ENCODE results near the gene CITED2. TPM values are rescaled to one million over a fixed set of nuclear protein-coding genes. Genes with fewer than 3 reads are reported as not detected.

Gene CITED2
- total RNA-seq, 1 experiment from 2014 or later = 54.0 TPM

GRCh38 chr6:139354189-139354588, 20.3 kb downstream of the CITED2 start:
- Histone ChIP-seq H3K4me3 (no peak overlapping the region), H3K4me1 (replicated peaks; ENCODE audit: insufficient read depth) (peaks cover 10% of the 10 kb centered on the region), H2AFZ (no peak overlapping the region), H3K79me2 (ENCODE audit: low read depth) (no peaks in the 10 kb centered on the region), H4K20me1 (ENCODE audit: insufficient read depth) (no peaks in the 10 kb centered on the region), H3K27ac (no peak overlapping the region), H3K4me2 (no peak overlapping the region), H3K9me2 (ENCODE audit: insufficient read depth) (0 out of 2 replicates have a peak, but pooled peaks cover 4% of the 10 kb centered on the region), H3K27me3 (ENCODE audit: insufficient read depth, low read depth) (no peaks in the 10 kb centered on the region), H3K36me3 (ENCODE audit: low read depth) (no peaks in the 10 kb centered on the region), H3F3A (ENCODE audit: insufficient read depth, low read depth) (0 out of 2 replicates have a peak, but pooled peaks cover 3% of the 10 kb centered on the region), H3K9me3 (ENCODE audit: insufficient read depth, low read depth) (no peaks in the 10 kb centered on the region)
- CTCF ChIA-PET = interaction anchor here (0.6 kb wide), 1 partner anchor 1126 kb away, joined by 7 read pairs; no protein-coding TSS in a partner anchor
- POLR2A ChIA-PET (ENCODE audit: unreplicated experiment) = no interaction called here
- no peak for TF ChIP-seq EZH2 (IDR thresholded peaks at IDR 0.05; ENCODE audit: low read depth)
- TF ChIP-seq CTCF (conservative IDR thresholded peaks at IDR 0.05) = no peak
- no TSS peak for BruUV-seq (replicated peaks)
- intact Hi-C loops (cut with micrococcal nuclease; ENCODE audit: unreplicated experiment) = no loop called here
- no peak for DNase-seq

GRCh38 chr6:139349464-139350020, 24.9 kb downstream of the CITED2 start:
- DNase-seq = peak; percentile 5 to 87
- no TSS peak for BruUV-seq (replicated peaks)
- H3K27me3 ChIP-seq (ENCODE audit: insufficient read depth, low read depth) = no peaks in the 10 kb centered on the region
- no peaks in the 10 kb centered on the region for H4K20me1 ChIP-seq (ENCODE audit: insufficient read depth)
- H2AFZ ChIP-seq = peak overlapping the region; percentile 18
- ChIA-PET CTCF (no interaction called here), POLR2A (ENCODE audit: unreplicated experiment) (interaction anchor here (0.7 kb wide), 1 partner anchor 1375 kb away, joined by 5 read pairs; no protein-coding TSS in a partner anchor)
- H3K4me1 ChIP-seq (replicated peaks; ENCODE audit: insufficient read depth) = peaks cover 19% of the 10 kb centered on the region
- no peaks in the 10 kb centered on the region for H3K36me3 ChIP-seq (ENCODE audit: low read depth)
- 0 out of 2 replicates have a peak, but pooled peaks cover 4% of the 10 kb centered on the region for H3K9me2 ChIP-seq (ENCODE audit: insufficient read depth)
- H3K27ac ChIP-seq = 0 out of 2 replicates have a peak overlapping the region, but pooled peaks have one; percentile 10
- H3F3A ChIP-seq (ENCODE audit: insufficient read depth, low read depth) = 0 out of 2 replicates have a peak, but pooled peaks cover 3% of the 10 kb centered on the region
- no peak for TF ChIP-seq CTCF (conservative IDR thresholded peaks at IDR 0.05)
- no peak for TF ChIP-seq EZH2 (IDR thresholded peaks at IDR 0.05; ENCODE audit: low read depth)
- peak overlapping the region; percentile 15 for H3K4me2 ChIP-seq
- H3K79me2 ChIP-seq (ENCODE audit: low read depth) = no peaks in the 10 kb centered on the region
- intact Hi-C loops (cut with micrococcal nuclease; ENCODE audit: unreplicated experiment) = no loop called here
- H3K9me3 ChIP-seq (ENCODE audit: insufficient read depth, low read depth) = no peaks in the 10 kb centered on the region
- no peak overlapping the region for H3K4me3 ChIP-seq

- Histone ChIP-seq H3K9me3 (ENCODE audit: insufficient read depth, low read depth) (no peaks in the 10 kb centered on the region), H3K4me3 (no peak overlapping the region), H3F3A (ENCODE audit: insufficient read depth, low read depth) (0 out of 2 replicates have a peak, but pooled peaks cover 3% of the 10 kb centered on the region), H3K9me2 (ENCODE audit: insufficient read depth) (no peaks in the 10 kb centered on the region), H3K27ac (no peak overlapping the region), H3K27me3 (ENCODE audit: insufficient read depth, low read depth) (no peaks in the 10 kb centered on the region), H4K20me1 (ENCODE audit: insufficient read depth) (no peaks in the 10 kb centered on the region), H3K4me2 (no peak overlapping the region), H3K36me3 (ENCODE audit: low read depth) (no peaks in the 10 kb centered on the region), H2AFZ (no peak overlapping the region), H3K79me2 (ENCODE audit: low read depth) (no peaks in the 10 kb centered on the region), H3K4me1 (replicated peaks; ENCODE audit: insufficient read depth) (peaks cover 41% of the 10 kb centered on the region)
- no peak for TF ChIP-seq CTCF (conservative IDR thresholded peaks at IDR 0.05)
- no peak for TF ChIP-seq EZH2 (IDR thresholded peaks at IDR 0.05; ENCODE audit: low read depth)
- ChIA-PET CTCF (no interaction called here), POLR2A (ENCODE audit: unreplicated experiment) (no interaction called here)
- BruUV-seq (replicated peaks) = no TSS peak
- DNase-seq = no peak
- intact Hi-C loops (cut with micrococcal nuclease; ENCODE audit: unreplicated experiment) = no loop called here
Measured at GRCh38 chr6:139346392-139346791, 28.1 kb downstream of the CITED2 start.

Data from PC-9 (cell line).